GM12801 (cell line): Measurements from ENCODE around the gene LYPD6B.

Experiments
- CTCF ChIP-seq: IDR thresholded peaks from one replicate; pipeline ENCODE4 v1.5.1; 2011; ENCODE audit warnings: control low read depth; ENCODE audit not compliant: insufficient read length; ENCODE audit errors: extremely low read depth

Gene LYPD6B

DNA sequence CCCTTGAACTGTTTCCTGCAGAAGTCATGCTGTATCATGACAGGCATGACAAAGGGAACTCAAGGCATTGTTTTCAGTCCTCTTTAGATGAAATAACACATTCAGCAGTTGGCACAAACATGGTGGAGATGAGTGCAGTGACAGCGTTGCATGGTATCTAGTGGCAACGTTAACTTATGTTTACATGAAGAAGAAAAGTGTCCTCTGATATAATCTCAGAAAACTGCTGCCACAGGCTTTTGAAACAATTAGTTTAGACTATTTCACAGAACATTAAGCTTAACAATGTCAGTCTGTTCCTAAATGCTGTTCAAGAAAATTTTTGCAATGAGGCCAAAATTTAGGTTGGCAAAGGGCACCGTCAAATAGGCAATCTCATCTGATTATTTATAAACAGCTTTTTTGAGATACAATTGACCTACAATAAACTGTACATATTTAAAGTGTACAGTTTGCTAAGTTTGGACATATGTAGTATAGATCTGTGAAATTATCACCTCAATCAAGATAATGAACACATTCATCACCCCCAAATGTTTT lies 64.7 kb downstream of the LYPD6B start:
- no peak for TF ChIP-seq CTCF

DNA sequence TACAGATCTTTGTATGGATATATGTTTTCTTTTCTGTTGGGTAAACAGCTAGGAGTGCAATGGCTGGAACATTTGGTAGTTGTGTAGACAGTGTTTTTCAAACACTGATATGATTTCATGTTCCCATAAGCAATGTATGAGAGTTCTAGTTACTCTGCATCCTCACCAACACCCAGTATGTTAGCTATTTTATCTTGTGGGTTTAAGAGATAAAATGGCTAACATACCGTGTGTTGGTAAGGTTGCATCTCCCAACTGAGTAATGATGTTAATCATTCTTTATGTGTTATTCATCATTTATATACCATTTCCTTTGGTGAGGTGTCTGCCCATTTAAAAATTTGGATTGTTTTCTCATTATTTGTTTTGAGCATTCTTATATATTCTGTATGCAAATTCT lies 65.7 kb downstream of the LYPD6B start:
- no peak for TF ChIP-seq CTCF

GRCh38 chr2:149112068-149112467 lies 73.6 kb downstream of the LYPD6B start:
- no peak for TF ChIP-seq CTCF

- TF ChIP-seq CTCF, result no peak
These were observed 74.2 kb downstream of the LYPD6B start for GRCh38 chr2:149112713-149113112.

DNA sequence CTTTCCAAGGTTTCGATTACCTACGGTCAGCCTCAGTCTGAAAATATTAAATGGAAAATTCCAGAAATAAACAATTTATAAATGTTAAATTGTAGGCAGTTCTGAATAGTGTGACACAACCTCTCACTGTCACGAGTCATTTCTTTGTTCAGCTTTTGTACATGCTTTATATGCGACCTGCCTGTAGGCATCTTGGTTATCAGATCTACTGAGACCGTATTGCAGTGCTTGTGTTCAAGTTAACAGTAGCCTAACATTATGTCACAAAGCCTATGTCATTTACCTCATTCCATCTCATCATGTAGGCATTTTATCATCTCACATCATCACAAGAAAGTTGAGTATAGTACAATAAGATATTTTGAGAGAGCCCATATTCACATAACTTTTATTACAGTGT lies 77.3 kb downstream of the LYPD6B start:
- no peak for TF ChIP-seq CTCF

GRCh38 chr2:149119368-149119767 lies 80.9 kb downstream of the LYPD6B start:
- TF ChIP-seq CTCF, result no peak

- no peak for TF ChIP-seq CTCF
These were observed 84.0 kb downstream of the LYPD6B start for GRCh38 chr2:149122516-149122915.

- TF ChIP-seq CTCF, result no peak
These were observed 86.7 kb downstream of the LYPD6B start for GRCh38 chr2:149125031-149125725.
